ENCODE results near the gene FKBP11. TPM values are rescaled to one million over a fixed set of nuclear protein-coding genes. Genes with fewer than 3 reads are reported as not detected.

FKBP11 gene
- total RNA-seq, 4 donors from 2014 or later: 12.1 to 35.9 (median 20.9) TPM

DNA sequence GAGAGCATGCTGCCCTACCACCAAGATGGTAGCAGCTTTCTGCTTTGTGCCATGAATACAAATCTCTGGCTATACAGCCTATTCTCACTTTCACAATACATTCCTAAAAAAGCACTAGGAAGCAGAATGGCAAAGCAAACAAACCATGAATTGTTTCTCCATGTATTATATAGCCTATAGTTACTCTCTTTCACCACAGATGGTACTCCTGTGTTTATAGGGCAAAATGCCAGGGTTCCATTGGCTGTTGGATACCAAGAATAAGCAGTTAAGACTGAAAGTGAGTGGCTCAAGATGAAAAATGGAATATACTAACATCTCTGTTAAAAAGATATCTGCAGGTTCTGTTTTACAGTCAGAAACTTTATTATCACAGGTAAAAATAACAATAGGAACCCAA, 20.9 kb upstream of the FKBP11 start:
- Histone ChIP-seq H3K36me3 (no peaks in the 10 kb centered on the region), H3K27me3 (no peaks in the 10 kb centered on the region), H3K4me3 (no peak overlapping the region), H3K27ac (peak overlapping the region; percentile 52 to 81 (median 66)), H3K4me1 (peaks cover 0 to 30% (median 17%) of the 10 kb centered on the region in 4 donors), H3K9me3 (no peaks in the 10 kb centered on the region)
- no peak for DNase-seq
- in situ Hi-C loops (cut with MboI; ENCODE audit: low pct_ligation_motif_present in 1 of 4, low pct_unique_long_range_greater_than_20kb in 1 of 4, low sequenced_read_pairs in 3 of 4) (no loop called here), intact Hi-C loops (cut with DNase I; ENCODE audit: low total_unique reads) (no loop called here)
- TF ChIP-seq, protein P1, sequence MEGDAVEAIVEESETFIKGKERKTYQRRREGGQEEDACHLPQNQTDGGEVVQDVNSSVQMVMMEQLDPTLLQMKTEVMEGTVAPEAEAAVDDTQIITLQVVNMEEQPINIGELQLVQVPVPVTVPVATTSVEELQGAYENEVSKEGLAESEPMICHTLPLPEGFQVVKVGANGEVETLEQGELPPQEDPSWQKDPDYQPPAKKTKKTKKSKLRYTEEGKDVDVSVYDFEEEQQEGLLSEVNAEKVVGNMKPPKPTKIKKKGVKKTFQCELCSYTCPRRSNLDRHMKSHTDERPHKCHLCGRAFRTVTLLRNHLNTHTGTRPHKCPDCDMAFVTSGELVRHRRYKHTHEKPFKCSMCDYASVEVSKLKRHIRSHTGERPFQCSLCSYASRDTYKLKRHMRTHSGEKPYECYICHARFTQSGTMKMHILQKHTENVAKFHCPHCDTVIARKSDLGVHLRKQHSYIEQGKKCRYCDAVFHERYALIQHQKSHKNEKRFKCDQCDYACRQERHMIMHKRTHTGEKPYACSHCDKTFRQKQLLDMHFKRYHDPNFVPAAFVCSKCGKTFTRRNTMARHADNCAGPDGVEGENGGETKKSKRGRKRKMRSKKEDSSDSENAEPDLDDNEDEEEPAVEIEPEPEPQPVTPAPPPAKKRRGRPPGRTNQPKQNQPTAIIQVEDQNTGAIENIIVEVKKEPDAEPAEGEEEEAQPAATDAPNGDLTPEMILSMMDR (IDR thresholded peaks at IDR 0.05): no peak
- TF ChIP-seq EP300 (IDR thresholded peaks at IDR 0.05; ENCODE audit: low read depth) (no peak), POLR2AphosphoS5 (IDR thresholded peaks at IDR 0.05) (no peak), POLR2A (IDR thresholded peaks at IDR 0.05) (no peak)

- H3K4me1 ChIP-seq: peaks cover 0 to 26% (median 15%) of the 10 kb centered on the region in 4 donors
- peaks cover 0 to 15% (median 6%) of the 10 kb centered on the region in 4 donors for H3K36me3 ChIP-seq
- no peak overlapping the region for H3K27ac ChIP-seq
- H3K9me3 ChIP-seq: no peaks in the 10 kb centered on the region
- no peak overlapping the region for H3K4me3 ChIP-seq
- H3K27me3 ChIP-seq: no peaks in the 10 kb centered on the region
- 98 to 100% methylated on average over 2 to 4 of the region's 4 CpGs for WGBS, 2 donors (ENCODE audit: low coverage in 1 of 2)
- no peak for DNase-seq
- in situ Hi-C loops (cut with MboI; ENCODE audit: low pct_ligation_motif_present in 1 of 4, low pct_unique_long_range_greater_than_20kb in 1 of 4, low sequenced_read_pairs in 3 of 4) (no loop called here), intact Hi-C loops (cut with DNase I; ENCODE audit: low total_unique reads) (no loop called here)
- TF ChIP-seq EP300 (IDR thresholded peaks at IDR 0.05; ENCODE audit: low read depth): no peak
- TF ChIP-seq POLR2A (IDR thresholded peaks at IDR 0.05): no peak
- no peak for TF ChIP-seq POLR2AphosphoS5 (IDR thresholded peaks at IDR 0.05)
- TF ChIP-seq, protein P1 (IDR thresholded peaks at IDR 0.05): no peak
Measured at GRCh38 chr12:48943221-48943620, 17.9 kb upstream of the FKBP11 start.

GRCh38 chr12:48940181-48940580, 14.9 kb upstream of the FKBP11 start:
- peaks cover 0 to 4% (median 0%) of the 10 kb centered on the region in 4 donors for H3K4me1 ChIP-seq
- TF ChIP-seq POLR2A (IDR thresholded peaks at IDR 0.05): no peak
- TF ChIP-seq, protein P1 (IDR thresholded peaks at IDR 0.05): no peak
- no peak for TF ChIP-seq POLR2AphosphoS5 (IDR thresholded peaks at IDR 0.05)
- no peak for TF ChIP-seq EP300 (IDR thresholded peaks at IDR 0.05; ENCODE audit: low read depth)
- no peaks in the 10 kb centered on the region for H3K27me3 ChIP-seq
- in situ Hi-C loops (cut with MboI; ENCODE audit: low pct_ligation_motif_present in 1 of 4, low pct_unique_long_range_greater_than_20kb in 1 of 4, low sequenced_read_pairs in 3 of 4): no loop called here
- peaks cover 0 to 18% (median 8%) of the 10 kb centered on the region in 4 donors for H3K36me3 ChIP-seq
- WGBS, 2 donors (ENCODE audit: low coverage in 1 of 2): 70 to 90% methylated on average over 2 to 3 of the region's 3 CpGs
- H3K4me3 ChIP-seq: no peak overlapping the region
- intact Hi-C loops (cut with DNase I; ENCODE audit: low total_unique reads): no loop called here
- no peak for DNase-seq
- no peak overlapping the region for H3K27ac ChIP-seq
- H3K9me3 ChIP-seq: no peaks in the 10 kb centered on the region

DNA sequence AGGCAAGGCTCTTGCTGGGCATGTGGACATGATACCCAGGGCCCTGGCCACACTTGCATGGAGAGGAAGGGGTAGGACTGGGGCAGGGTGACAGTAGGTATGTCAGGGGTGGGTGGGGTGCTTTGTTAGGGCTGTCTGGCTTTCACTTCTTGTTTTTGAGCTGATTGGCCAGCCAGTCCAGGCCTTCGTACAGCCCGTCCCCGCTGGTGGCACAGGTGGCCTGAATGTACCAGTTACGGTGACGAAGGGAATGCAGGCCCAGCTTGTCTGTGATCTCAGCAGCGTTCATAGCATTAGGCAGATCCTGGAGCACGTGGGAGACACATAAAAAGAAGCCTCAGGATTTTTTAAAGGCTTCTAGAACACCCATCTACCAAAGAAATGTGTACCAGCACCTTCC, 13.5 kb upstream of the FKBP11 start:
- WGBS, 2 donors (ENCODE audit: low coverage in 1 of 2): 80% methylated on average over 7 of the region's 7 CpGs; no CpG with 5 or more reads in 1 of the 2 donors
- no peaks in the 10 kb centered on the region for H3K4me1 ChIP-seq
- H3K36me3 ChIP-seq: peaks cover 0 to 18% (median 9%) of the 10 kb centered on the region in 4 donors
- no peak overlapping the region for H3K4me3 ChIP-seq
- in situ Hi-C loops (cut with MboI; ENCODE audit: low pct_ligation_motif_present in 1 of 4, low pct_unique_long_range_greater_than_20kb in 1 of 4, low sequenced_read_pairs in 3 of 4) (no loop called here), intact Hi-C loops (cut with DNase I; ENCODE audit: low total_unique reads) (loop anchor here (10.0 kb wide), 1 partner anchor 84 kb away; the partner anchor contains the start of gene DDX23)
- H3K9me3 ChIP-seq: no peaks in the 10 kb centered on the region
- DNase-seq: peak; percentile 43
- H3K27ac ChIP-seq: no peak overlapping the region
- no peaks in the 10 kb centered on the region for H3K27me3 ChIP-seq
- TF ChIP-seq, protein P1 (IDR thresholded peaks at IDR 0.05): no peak
- TF ChIP-seq POLR2AphosphoS5 (IDR thresholded peaks at IDR 0.05) (no peak), POLR2A (IDR thresholded peaks at IDR 0.05) (no peak), EP300 (IDR thresholded peaks at IDR 0.05; ENCODE audit: low read depth) (no peak)

All from transverse colon (tissue), 4 donors.